ENCODE measurements around the gene NCAM1.

The NCAM1 gene

GRCh38 chr11:113222241-113222640, 261.0 kb downstream of the NCAM1 start:
- Histone ChIP-seq H3K79me2 (ENCODE audit: insufficient read depth, low read length) (no peaks in the 10 kb centered on the region), H2AFZ (ENCODE audit: low read depth, low read length) (no peak overlapping the region), H3K4me3 (ENCODE audit: low read depth in 1 of 2, low read length in 2 of 2) (no peak overlapping the region), H4K20me1 (ENCODE audit: insufficient read depth, low read length) (no peaks in the 10 kb centered on the region), H3K36me3 (ENCODE audit: insufficient read depth, low read length) (no peaks in the 10 kb centered on the region), H3K4me1 (ENCODE audit: insufficient read depth, low read length) (no peaks in the 10 kb centered on the region), H3K4me2 (ENCODE audit: insufficient read depth, low read length) (no peak overlapping the region), H3K9ac (ENCODE audit: low read depth, low read length) (no peak overlapping the region), H3K27ac (ENCODE audit: low read length) (no peak overlapping the region), H3K9me3 (ENCODE audit: insufficient read depth, low read length, severe bottlenecking) (peaks cover 2% of the 10 kb centered on the region), H3K27me3 (ENCODE audit: insufficient read depth, low read length, poor library complexity) (no peaks in the 10 kb centered on the region)
- ATAC-seq (ENCODE audit: insufficient read depth, low read depth), result no peak
- TF ChIP-seq CTCF (IDR thresholded peaks at IDR 0.05; ENCODE audit: borderline replicate concordance, extremely low read depth, low read length, poor library complexity, severe bottlenecking) (no peak), EZH2 (IDR thresholded peaks at IDR 0.05; ENCODE audit: borderline replicate concordance, low read depth, low read length, severe bottlenecking) (no peak)
- DNase-seq, result no peak

- Histone ChIP-seq H3K9ac (ENCODE audit: low read depth, low read length) (no peak overlapping the region), H2AFZ (ENCODE audit: low read depth, low read length) (no peak overlapping the region), H3K79me2 (ENCODE audit: insufficient read depth, low read length) (no peaks in the 10 kb centered on the region), H3K9me3 (ENCODE audit: insufficient read depth, low read length, severe bottlenecking) (no peaks in the 10 kb centered on the region), H3K4me3 (ENCODE audit: low read depth in 1 of 2, low read length in 2 of 2) (no peak overlapping the region), H3K27me3 (ENCODE audit: insufficient read depth, low read length, poor library complexity) (peaks cover 20% of the 10 kb centered on the region), H3K4me2 (ENCODE audit: insufficient read depth, low read length) (no peak overlapping the region), H3K4me1 (ENCODE audit: insufficient read depth, low read length) (no peaks in the 10 kb centered on the region), H3K36me3 (ENCODE audit: insufficient read depth, low read length) (no peaks in the 10 kb centered on the region), H3K27ac (ENCODE audit: low read length) (no peak overlapping the region), H4K20me1 (ENCODE audit: insufficient read depth, low read length) (no peaks in the 10 kb centered on the region)
- TF ChIP-seq CTCF (IDR thresholded peaks at IDR 0.05; ENCODE audit: borderline replicate concordance, extremely low read depth, low read length, poor library complexity, severe bottlenecking), result no peak
- no peak for TF ChIP-seq EZH2 (IDR thresholded peaks at IDR 0.05; ENCODE audit: borderline replicate concordance, low read depth, low read length, severe bottlenecking)
- no peak for ATAC-seq (ENCODE audit: insufficient read depth, low read depth)
- no peak for DNase-seq
These were observed 273.7 kb downstream of the NCAM1 start for GRCh38 chr11:113234888-113235287.

DNA sequence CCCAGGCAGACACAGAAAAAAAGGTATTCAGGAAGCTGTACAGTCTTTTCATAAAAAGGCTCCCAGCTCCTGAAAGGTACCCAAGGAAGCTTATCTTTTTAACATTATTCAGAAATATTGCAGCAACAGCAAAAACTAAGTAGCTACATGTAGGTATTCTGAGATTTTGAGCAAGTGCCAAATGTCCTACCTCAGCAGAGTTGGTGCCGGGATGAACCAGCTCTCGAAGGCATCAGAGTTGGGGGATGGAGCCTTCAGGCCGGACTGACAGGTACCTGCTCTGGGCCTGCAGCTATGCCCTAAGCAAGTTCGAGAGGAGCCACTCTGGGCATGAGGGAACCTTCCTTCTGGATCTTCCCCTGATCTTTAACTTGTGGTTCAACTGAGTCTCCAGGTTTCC, 276.0 kb downstream of the NCAM1 start:
- ATAC-seq (ENCODE audit: insufficient read depth, low read depth) (no peak), DNase-seq (no peak)
- Histone ChIP-seq H3K79me2 (ENCODE audit: insufficient read depth, low read length) (no peaks in the 10 kb centered on the region), H3K27ac (ENCODE audit: low read length) (no peak overlapping the region), H3K4me2 (ENCODE audit: insufficient read depth, low read length) (no peak overlapping the region), H3K36me3 (ENCODE audit: insufficient read depth, low read length) (no peaks in the 10 kb centered on the region), H3K4me1 (ENCODE audit: insufficient read depth, low read length) (no peaks in the 10 kb centered on the region), H3K9ac (ENCODE audit: low read depth, low read length) (no peak overlapping the region), H3K9me3 (ENCODE audit: insufficient read depth, low read length, severe bottlenecking) (no peaks in the 10 kb centered on the region), H3K4me3 (ENCODE audit: low read depth in 1 of 2, low read length in 2 of 2) (no peak overlapping the region), H3K27me3 (ENCODE audit: insufficient read depth, low read length, poor library complexity) (peaks cover 20% of the 10 kb centered on the region), H2AFZ (ENCODE audit: low read depth, low read length) (no peak overlapping the region), H4K20me1 (ENCODE audit: insufficient read depth, low read length) (no peaks in the 10 kb centered on the region)
- TF ChIP-seq EZH2 (IDR thresholded peaks at IDR 0.05; ENCODE audit: borderline replicate concordance, low read depth, low read length, severe bottlenecking) (no peak), CTCF (IDR thresholded peaks at IDR 0.05; ENCODE audit: borderline replicate concordance, extremely low read depth, low read length, poor library complexity, severe bottlenecking) (no peak)

DNA sequence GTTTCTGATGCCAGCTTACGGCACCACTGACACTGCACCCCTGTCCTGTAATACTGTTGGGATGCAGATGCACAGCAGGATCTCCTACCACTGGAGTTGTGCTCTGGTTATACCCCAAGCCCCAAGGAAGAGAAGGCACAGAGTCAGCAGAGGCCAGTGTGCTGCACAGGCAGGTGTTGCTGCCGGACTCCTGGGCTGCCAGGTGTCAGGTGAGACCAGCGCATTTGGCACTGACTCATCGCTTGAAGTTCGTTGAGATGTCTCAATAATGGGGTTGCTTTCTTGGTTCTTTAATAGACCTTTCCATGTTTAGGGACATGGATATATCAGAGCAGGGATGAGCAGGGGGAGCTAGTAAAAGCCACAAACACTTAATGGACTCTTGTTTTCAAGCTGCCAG, 277.5 kb downstream of the NCAM1 start:
- H3K4me1 ChIP-seq (ENCODE audit: insufficient read depth, low read length), result no peaks in the 10 kb centered on the region
- H3K36me3 ChIP-seq (ENCODE audit: insufficient read depth, low read length), result no peaks in the 10 kb centered on the region
- H3K27me3 ChIP-seq (ENCODE audit: insufficient read depth, low read length, poor library complexity), result peaks cover 25% of the 10 kb centered on the region
- no peak for DNase-seq
- H3K4me2 ChIP-seq (ENCODE audit: insufficient read depth, low read length), result no peak overlapping the region
- H3K79me2 ChIP-seq (ENCODE audit: insufficient read depth, low read length), result no peaks in the 10 kb centered on the region
- ATAC-seq (ENCODE audit: insufficient read depth, low read depth), result no peak
- H4K20me1 ChIP-seq (ENCODE audit: insufficient read depth, low read length), result no peaks in the 10 kb centered on the region
- H3K4me3 ChIP-seq (ENCODE audit: low read depth in 1 of 2, low read length in 2 of 2), result no peak overlapping the region
- TF ChIP-seq EZH2 (IDR thresholded peaks at IDR 0.05; ENCODE audit: borderline replicate concordance, low read depth, low read length, severe bottlenecking), result no peak
- no peak for TF ChIP-seq CTCF (IDR thresholded peaks at IDR 0.05; ENCODE audit: borderline replicate concordance, extremely low read depth, low read length, poor library complexity, severe bottlenecking)
- H2AFZ ChIP-seq (ENCODE audit: low read depth, low read length), result no peak overlapping the region
- no peaks in the 10 kb centered on the region for H3K9me3 ChIP-seq (ENCODE audit: insufficient read depth, low read length, severe bottlenecking)
- H3K27ac ChIP-seq (ENCODE audit: low read length), result no peak overlapping the region
- no peak overlapping the region for H3K9ac ChIP-seq (ENCODE audit: low read depth, low read length)
